GM23338 (cell line): ENCODE measurements around the gene ZNF691. TPM values are rescaled to one million over a fixed set of nuclear protein-coding genes. Genes with fewer than 3 reads are reported as not detected.
A peak's percentile ranks its signal among the peaks of the same experiment; 100 is the strongest.
"Not testable (repeated sequence)": the region's sequence is repeated elsewhere in the genome, so short reads cannot be mapped to it uniquely, and the experiment has no call there.

ENCODE experiments used
- ATAC-seq: fragments of 200-7000 bp; cut with Tn5 transposase; 3 replicates; pipeline ENCODE4 v1.9.1; 2020
- DNase-seq: peaks from one replicate; pipeline ENCODE4 v3.0.0-alpha.2; 2015; ENCODE audit warnings: low spot score
- H2AFZ ChIP-seq: fragments of 200-600 bp; sonication (generic); 2 replicates; pipeline ENCODE4 v1.8.0; 2016; ENCODE audit warnings: antibody characterized with exemption, mild to moderate bottlenecking, moderate library complexity
- H3F3A ChIP-seq: fragments of 200-600 bp; sonication (generic); replicated peaks from 2 replicates; pipeline ENCODE4 v1.8.0; 2017; ENCODE audit warnings: antibody characterized with exemption, mixed run types, low read depth
- H3K27ac ChIP-seq: fragments of 200-600 bp; sonication (generic); 2 replicates; pipeline ENCODE4 v1.6.1; 2016; ENCODE audit warnings: low read depth
- H3K27me3 ChIP-seq: fragments of 200-600 bp; sonication (generic); 2 replicates; pipeline ENCODE4 v1.8.0; 2016; ENCODE audit warnings: mild to moderate bottlenecking, mixed run types, moderate library complexity; ENCODE audit not compliant: insufficient read depth
- H3K36me3 ChIP-seq: fragments of 200-600 bp; sonication (generic); 2 replicates; pipeline ENCODE4 v1.8.0; 2016; ENCODE audit warnings: mild to moderate bottlenecking; ENCODE audit not compliant: insufficient read depth
- H3K4me1 ChIP-seq: fragments of 200-600 bp; sonication (generic); 2 replicates; pipeline ENCODE4 v1.8.0; 2016; ENCODE audit warnings: mild to moderate bottlenecking, moderate library complexity; ENCODE audit not compliant: insufficient read depth
- H3K4me2 ChIP-seq: fragments of 200-600 bp; sonication (generic); 2 replicates; pipeline ENCODE4 v1.7.1; 2017; ENCODE audit warnings: mixed run types
- H3K4me3 ChIP-seq: fragments of 200-600 bp; sonication (generic); 2 replicates; pipeline ENCODE4 v1.6.1; 2016; ENCODE audit warnings: mixed run types
- H3K79me2 ChIP-seq: fragments of 200-600 bp; sonication (generic); replicated peaks from 2 replicates; pipeline ENCODE4 v1.8.0; 2017; ENCODE audit warnings: mild to moderate bottlenecking; ENCODE audit not compliant: insufficient read depth
- H3K9me2 ChIP-seq: fragments of 200-600 bp; sonication (generic); 2 replicates; pipeline ENCODE4 v1.8.0; 2017; ENCODE audit not compliant: insufficient read depth
- H4K20me1 ChIP-seq: fragments of 200-600 bp; sonication (generic); replicated peaks from 2 replicates; pipeline ENCODE4 v1.8.0; 2017; ENCODE audit warnings: mild to moderate bottlenecking; ENCODE audit not compliant: insufficient read depth
- H3K27ac Mint-ChIP-seq: 2 replicates; pipeline ENCODE4 v1.8.0; 2020; ENCODE audit warnings: inconsistent platforms, mild to moderate bottlenecking, moderate library complexity, mixed read lengths
- H3K27me3 Mint-ChIP-seq: 3 replicates; pipeline ENCODE4 v1.8.0; 2022; ENCODE audit warnings: low read depth, mild to moderate bottlenecking, moderate library complexity, mixed read lengths, inconsistent platforms; ENCODE audit not compliant: insufficient read depth, poor library complexity
- H3K36me3 Mint-ChIP-seq: 3 replicates; pipeline ENCODE4 v1.8.0; 2021; ENCODE audit warnings: low read depth, mild to moderate bottlenecking, inconsistent platforms, moderate library complexity, mixed read lengths
- H3K4me1 Mint-ChIP-seq: 3 replicates; pipeline ENCODE4 v1.8.0; 2020; ENCODE audit warnings: mild to moderate bottlenecking, inconsistent platforms, mixed read lengths
- H3K4me3 Mint-ChIP-seq: 3 replicates; pipeline ENCODE4 v1.8.0; 2021; ENCODE audit warnings: moderate library complexity, mild to moderate bottlenecking, inconsistent platforms, mixed read lengths
- H3K9me3 Mint-ChIP-seq: 3 replicates; pipeline ENCODE4 v1.8.0; 2020; ENCODE audit warnings: moderate library complexity, mild to moderate bottlenecking, inconsistent platforms, mixed read lengths
- ZNF462 ChIP-seq: fragments of 250-450 bp; sonication (Bioruptor Pico); IDR thresholded peaks from 2 replicates; pipeline ENCODE4 v1.5.0; 2020; ENCODE audit warnings: mild to moderate bottlenecking, moderate library complexity
- polyA plus RNA-seq: library from polyadenylated mRNA; unstranded; fragments of >200 nt; fragmentation: Nextera tagmentation; extraction: Ambion mirVana; gene quantifications from 2 replicates; pipeline ENCODE4 v1.2.1, GENCODE V29; 2016
- total RNA-seq: library from RNA; depleted of rRNA; stranded (reverse); fragments of >200 nt; shearing (Covaris generic); gene quantifications from 2 replicates; pipeline ENCODE4 v1.2.3, GENCODE V29; 2014; rRNA removed

The ZNF691 gene
- total and polyA plus RNA-seq, 2 experiments from 2014 or later, result 21.3 to 27.7 TPM

GRCh38 chr1:42891465-42892138, 45.2 kb downstream of the ZNF691 start (continued):
- no peak for TF ChIP-seq ZNF462

- Histone ChIP-seq H3K9me2 (peaks cover 16% of the 10 kb centered on the region; the same call in 1 of the 2 replicates), H2AFZ (0 out of 2 replicates have a peak overlapping the region, but pooled peaks have one; percentile 59)
- not testable (repeated sequence) for H3K79me2 ChIP-seq, H3K9me3 Mint-ChIP-seq, H3K27me3 ChIP-seq, H3K4me3 ChIP-seq, H3K27ac Mint-ChIP-seq, H3F3A ChIP-seq, DNase-seq, H3K27me3 Mint-ChIP-seq, H3K4me1 Mint-ChIP-seq, H3K4me2 ChIP-seq, ATAC-seq, H3K36me3 Mint-ChIP-seq, H4K20me1 ChIP-seq, H3K27ac ChIP-seq, H3K36me3 ChIP-seq, H3K4me3 Mint-ChIP-seq, H3K4me1 ChIP-seq
Observed at GRCh38 chr1:42899960-42900359, 53.5 kb downstream of the ZNF691 start.

Other genes starting within 250 kb of the ZNF691 start
- gene PPIH, start 188.2 kb upstream of the ZNF691 start, total RNA-seq, result 66.5 and 71.2 TPM in 2 replicates
- gene PPIH, start 188.2 kb upstream of the ZNF691 start, polyA plus RNA-seq, result 122 and 132 TPM in 2 replicates
- gene YBX1, start 164.2 kb upstream of the ZNF691 start, total RNA-seq, result 1,206 and 1,282 TPM in 2 replicates
- gene YBX1, start 164.2 kb upstream of the ZNF691 start, polyA plus RNA-seq, result 1,441 and 1,488 TPM in 2 replicates
- gene CLDN19, start 106.4 kb upstream of the ZNF691 start, total RNA-seq, result 10.8 and 12.8 TPM in 2 replicates
- 2.3 and 2.6 TPM in 2 replicates for gene CLDN19, start 106.4 kb upstream of the ZNF691 start, polyA plus RNA-seq
- gene P3H1, start 79.6 kb upstream of the ZNF691 start, total RNA-seq, result 67.1 and 75.1 TPM in 2 replicates
- 50.5 and 51.1 TPM in 2 replicates for gene P3H1, start 79.6 kb upstream of the ZNF691 start, polyA plus RNA-seq
- gene C1orf50, start 79.4 kb upstream of the ZNF691 start, total RNA-seq, result 3.3 and 4.4 TPM in 2 replicates
- gene C1orf50, start 79.4 kb upstream of the ZNF691 start, polyA plus RNA-seq, result 4.7 and 5.0 TPM in 2 replicates
- 0.45 TPM in 1 of 2 replicates, not detected in the other for gene TMEM269, start 61.6 kb upstream of the ZNF691 start, total RNA-seq
- gene TMEM269, start 61.6 kb upstream of the ZNF691 start, polyA plus RNA-seq, result 0.28 and 0.31 TPM in 2 replicates
- gene ERMAP, start 29.5 kb upstream of the ZNF691 start, total RNA-seq, result 1.8 and 2.2 TPM in 2 replicates
- 1.2 and 1.9 TPM in 2 replicates for gene ERMAP, start 29.5 kb upstream of the ZNF691 start, polyA plus RNA-seq
- gene SVBP, start 29.2 kb upstream of the ZNF691 start, total RNA-seq, result 22.1 and 32.9 TPM in 2 replicates
- 77.3 and 82.1 TPM in 2 replicates for gene SVBP, start 29.2 kb upstream of the ZNF691 start, polyA plus RNA-seq
- 305 and 479 TPM in 2 replicates for gene SLC2A1, start 112.3 kb downstream of the ZNF691 start, total RNA-seq
- gene SLC2A1, start 112.3 kb downstream of the ZNF691 start, polyA plus RNA-seq, result 63.9 and 66.1 TPM in 2 replicates